Chondrocyte (in vitro differentiated cells): ENCODE measurements around the gene NECTIN1. TPM values are rescaled to one million over a fixed set of nuclear protein-coding genes. Genes with fewer than 3 reads are reported as not detected.

Experiments
- DNase-seq: peaks from one replicate; pipeline ENCODE4 v3.0.0; 2021; ENCODE audit warnings: mixed read lengths, low spot score
- H3K27ac Mint-ChIP-seq: one replicate; pipeline ENCODE4 v1.8.0; 2021; ENCODE audit warnings: mild to moderate bottlenecking, moderate library complexity, mixed read lengths; ENCODE audit not compliant: unreplicated experiment
- H3K27me3 Mint-ChIP-seq: 2 replicates; pipeline ENCODE4 v1.8.0; 2021; ENCODE audit warnings: low read depth, mixed read lengths
- H3K36me3 Mint-ChIP-seq: 2 replicates; pipeline ENCODE4 v1.8.0; 2021; ENCODE audit warnings: low read depth, mixed read lengths
- H3K4me1 Mint-ChIP-seq: 2 replicates; pipeline ENCODE4 v1.8.0; 2021; ENCODE audit warnings: low read depth, mild to moderate bottlenecking, mixed read lengths
- H3K4me3 Mint-ChIP-seq: one replicate; pipeline ENCODE4 v1.8.0; 2021; ENCODE audit warnings: mild to moderate bottlenecking, moderate library complexity, mixed read lengths; ENCODE audit not compliant: unreplicated experiment
- H3K9me3 Mint-ChIP-seq: 2 replicates; pipeline ENCODE4 v1.8.0; 2021; ENCODE audit warnings: low read depth, mixed read lengths
- total RNA-seq: library from RNA; stranded (reverse); gene quantifications from 3 replicates; pipeline ENCODE4 v1.2.1, GENCODE V29; 2021
- TF ChIP-seq, protein P1 (sequence below): fragments of 200-600 bp; sonication (generic); IDR thresholded peaks from 2 replicates; pipeline ENCODE4 v1.5.0; 2021; ENCODE audit warnings: antibody characterized with exemption, mild to moderate bottlenecking, moderate library complexity

NECTIN1 gene
- total RNA-seq, 1 donor from 2014 or later, result 9.1 TPM

DNA sequence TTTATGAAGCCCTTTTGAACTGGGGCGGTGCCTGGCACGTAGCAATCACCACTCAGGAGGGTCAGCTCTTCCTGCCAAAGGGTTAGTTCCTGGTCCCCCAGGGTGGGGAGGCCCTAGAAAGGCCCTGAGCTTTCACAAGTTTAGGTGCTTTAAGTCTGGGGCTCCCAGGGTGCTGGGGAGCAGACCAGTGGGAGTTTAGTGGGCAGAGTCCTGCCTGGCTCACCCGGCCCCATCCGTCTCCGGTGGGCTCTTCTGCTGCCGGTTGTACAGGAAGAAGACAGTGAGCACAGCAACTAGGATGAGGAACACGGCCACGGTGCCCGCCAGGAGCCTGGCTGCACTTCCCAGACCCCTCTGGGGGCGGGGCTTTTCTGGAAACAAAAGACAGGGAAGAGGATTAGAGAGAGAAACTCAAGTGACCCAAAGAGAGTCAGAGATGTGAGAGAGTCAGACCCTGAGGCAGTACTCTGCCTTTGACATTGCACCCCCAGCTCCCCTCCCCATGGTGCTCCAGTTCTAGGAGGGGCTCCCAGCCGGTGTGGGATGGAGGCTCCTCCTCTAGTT, 89.3 kb downstream of the NECTIN1 start:
- H3K4me1 Mint-ChIP-seq, result no peaks in the 10 kb centered on the region
- H3K9me3 Mint-ChIP-seq, result no peaks in the 10 kb centered on the region
- no peaks in the 10 kb centered on the region for H3K36me3 Mint-ChIP-seq
- TF ChIP-seq, protein P1, sequence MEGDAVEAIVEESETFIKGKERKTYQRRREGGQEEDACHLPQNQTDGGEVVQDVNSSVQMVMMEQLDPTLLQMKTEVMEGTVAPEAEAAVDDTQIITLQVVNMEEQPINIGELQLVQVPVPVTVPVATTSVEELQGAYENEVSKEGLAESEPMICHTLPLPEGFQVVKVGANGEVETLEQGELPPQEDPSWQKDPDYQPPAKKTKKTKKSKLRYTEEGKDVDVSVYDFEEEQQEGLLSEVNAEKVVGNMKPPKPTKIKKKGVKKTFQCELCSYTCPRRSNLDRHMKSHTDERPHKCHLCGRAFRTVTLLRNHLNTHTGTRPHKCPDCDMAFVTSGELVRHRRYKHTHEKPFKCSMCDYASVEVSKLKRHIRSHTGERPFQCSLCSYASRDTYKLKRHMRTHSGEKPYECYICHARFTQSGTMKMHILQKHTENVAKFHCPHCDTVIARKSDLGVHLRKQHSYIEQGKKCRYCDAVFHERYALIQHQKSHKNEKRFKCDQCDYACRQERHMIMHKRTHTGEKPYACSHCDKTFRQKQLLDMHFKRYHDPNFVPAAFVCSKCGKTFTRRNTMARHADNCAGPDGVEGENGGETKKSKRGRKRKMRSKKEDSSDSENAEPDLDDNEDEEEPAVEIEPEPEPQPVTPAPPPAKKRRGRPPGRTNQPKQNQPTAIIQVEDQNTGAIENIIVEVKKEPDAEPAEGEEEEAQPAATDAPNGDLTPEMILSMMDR, result no peak
- no peak overlapping the region for H3K4me3 Mint-ChIP-seq
- no peak overlapping the region for H3K27ac Mint-ChIP-seq
- H3K27me3 Mint-ChIP-seq, result peaks cover 17% of the 10 kb centered on the region
- DNase-seq, result no peak

DNA sequence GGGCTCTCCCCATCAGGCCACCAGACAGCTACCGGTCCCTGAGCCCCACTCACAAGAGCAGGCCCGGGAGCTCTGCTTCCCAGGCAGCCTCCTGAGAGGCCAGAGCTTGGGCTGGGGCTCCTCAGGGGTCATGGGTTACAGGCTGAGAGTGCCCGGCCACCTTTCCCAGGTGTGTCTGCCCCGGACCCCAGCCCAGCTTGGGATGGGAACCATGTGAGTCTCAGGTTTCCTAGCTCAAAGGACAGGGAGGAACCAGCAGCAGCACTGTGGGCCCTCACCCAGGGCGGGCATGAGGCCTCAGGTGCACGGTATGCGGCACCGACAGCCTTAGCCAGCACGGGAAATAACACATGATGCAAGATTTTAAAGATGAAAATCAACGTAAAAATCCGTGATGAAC, 90.1 kb downstream of the NECTIN1 start:
- Mint-ChIP-seq H3K27ac (no peak overlapping the region), H3K9me3 (no peaks in the 10 kb centered on the region), H3K4me1 (no peaks in the 10 kb centered on the region), H3K4me3 (no peak overlapping the region), H3K36me3 (no peaks in the 10 kb centered on the region), H3K27me3 (peaks cover 14% of the 10 kb centered on the region)
- DNase-seq, result no peak
- TF ChIP-seq, protein P1, result no peak

DNA sequence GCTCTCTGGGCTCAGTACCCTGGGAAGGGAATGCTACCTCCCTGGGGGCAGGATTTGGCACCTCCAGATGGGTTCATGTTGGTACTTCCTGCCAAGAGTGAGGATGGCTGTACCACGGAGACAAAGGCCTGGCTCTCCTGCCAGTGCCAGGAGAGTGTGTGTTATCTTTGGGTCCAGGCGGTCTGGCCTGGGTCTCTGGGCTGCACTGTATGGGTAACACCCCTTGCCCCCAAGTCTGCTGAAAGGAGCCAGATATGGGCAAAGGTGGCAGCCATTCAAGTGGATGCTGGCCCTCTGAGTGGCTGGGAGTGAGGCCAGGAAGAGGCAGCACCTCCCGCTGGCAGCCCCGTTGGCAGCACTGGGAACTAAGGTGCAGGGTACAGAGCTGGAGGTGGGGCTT, 91.5 kb downstream of the NECTIN1 start:
- H3K9me3 Mint-ChIP-seq, result peaks cover 8% of the 10 kb centered on the region
- no peaks in the 10 kb centered on the region for H3K36me3 Mint-ChIP-seq
- TF ChIP-seq, protein P1, result no peak
- H3K27ac Mint-ChIP-seq, result no peak overlapping the region
- peaks cover 14% of the 10 kb centered on the region for H3K27me3 Mint-ChIP-seq
- no peak for DNase-seq
- no peaks in the 10 kb centered on the region for H3K4me1 Mint-ChIP-seq
- no peak overlapping the region for H3K4me3 Mint-ChIP-seq

DNA sequence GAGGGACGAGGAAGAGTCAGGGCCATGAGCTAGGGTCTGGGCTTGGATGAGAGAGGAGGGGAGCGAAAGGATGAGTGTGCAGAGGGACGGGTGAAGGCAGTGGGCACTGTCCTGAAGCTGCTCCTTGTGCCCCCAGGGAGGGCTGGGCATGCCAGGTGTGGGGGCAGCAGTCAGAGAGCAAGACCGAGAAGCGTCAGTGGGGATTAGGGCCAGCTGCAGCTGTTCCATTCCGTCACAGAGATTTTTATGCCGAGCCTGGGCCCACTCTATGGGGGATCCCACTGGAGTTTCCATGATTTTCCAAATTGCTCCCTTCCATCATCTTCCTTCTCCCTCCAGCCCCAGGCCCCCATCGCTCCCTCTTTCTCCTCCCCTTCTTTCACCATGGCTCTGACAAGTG, 93.2 kb downstream of the NECTIN1 start:
- TF ChIP-seq, protein P1, result no peak
- Mint-ChIP-seq H3K27ac (no peak overlapping the region), H3K4me3 (no peak overlapping the region), H3K4me1 (no peaks in the 10 kb centered on the region), H3K27me3 (peaks cover 10% of the 10 kb centered on the region), H3K9me3 (peaks cover 8% of the 10 kb centered on the region), H3K36me3 (no peaks in the 10 kb centered on the region)
- DNase-seq, result no peak

DNA sequence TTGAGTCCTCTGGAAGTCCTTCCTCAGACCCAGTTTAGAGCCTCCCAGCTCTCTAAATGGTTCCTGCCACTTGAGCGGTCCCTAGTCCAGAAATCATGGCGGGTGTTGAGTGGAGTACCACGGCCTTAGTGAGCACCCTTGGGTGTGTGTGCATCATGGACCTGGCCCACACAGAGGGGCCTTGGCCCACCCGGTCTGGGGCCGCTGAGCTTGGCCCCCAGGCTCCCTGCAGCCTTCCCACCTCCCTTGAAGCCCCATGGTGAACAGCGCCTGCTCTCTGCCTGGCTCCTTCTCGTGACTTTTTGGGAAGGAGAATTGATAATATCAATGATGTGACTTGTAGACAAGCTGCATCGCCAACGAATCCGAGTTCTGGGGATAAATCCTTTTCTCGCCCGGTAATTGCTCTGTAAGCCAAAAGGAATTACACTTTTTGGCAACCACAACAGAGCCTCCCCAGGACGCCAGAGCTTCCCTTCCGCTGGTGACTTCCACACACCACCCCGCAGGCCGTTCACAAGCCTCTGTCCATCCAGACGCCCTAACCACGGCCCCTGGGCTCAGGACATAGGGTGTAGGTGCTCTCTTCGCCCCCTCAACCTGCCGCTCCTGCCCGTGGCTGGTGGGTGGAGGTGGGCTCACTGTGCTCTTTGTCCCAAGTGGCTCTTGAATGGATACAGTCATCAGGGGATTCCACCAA, 93.8 kb downstream of the NECTIN1 start:
- Mint-ChIP-seq H3K9me3 (peaks cover 8% of the 10 kb centered on the region), H3K36me3 (no peaks in the 10 kb centered on the region), H3K27me3 (peaks cover 12% of the 10 kb centered on the region), H3K4me3 (no peak overlapping the region), H3K27ac (no peak overlapping the region), H3K4me1 (no peaks in the 10 kb centered on the region)
- TF ChIP-seq, protein P1, result no peak
- DNase-seq, result no peak
